ENCODE measurements around the gene PTPN13.
A peak's percentile ranks its signal among the peaks of the same experiment; 100 is the strongest.

The PTPN13 gene

GRCh38 chr4:86778175-86778574 is 184.1 kb downstream of the PTPN13 start:
- no peak for DNase-seq
- no peak overlapping the region for H4K8ac ChIP-seq (ENCODE audit: low read depth, low read length)

GRCh38 chr4:86788826-86789225 is 194.7 kb downstream of the PTPN13 start:
- DNase-seq = peak; percentile 68
- Histone ChIP-seq H3K27me3 (ENCODE audit: insufficient read depth, low read length, poor library complexity) (no peaks in the 10 kb centered on the region), H3K79me2 (ENCODE audit: control insufficient read depth, insufficient read depth, low read length) (no peaks in the 10 kb centered on the region), H3K36me3 (ENCODE audit: control insufficient read depth, insufficient read depth, low read length) (peaks cover 2% of the 10 kb centered on the region), H3K18ac (ENCODE audit: low read length) (no peak overlapping the region), H4K5ac (ENCODE audit: low read length) (no peak overlapping the region), H4K8ac (ENCODE audit: low read depth, low read length) (no peak overlapping the region), H3K9ac (ENCODE audit: low read length) (no peak overlapping the region), H3K4me3 (ENCODE audit: low read length) (no peak overlapping the region), H3K23ac (ENCODE audit: low read length) (no peak overlapping the region), H2BK120ac (ENCODE audit: low read depth, low read length) (no peak overlapping the region), H3K56ac (ENCODE audit: low read length) (no peak overlapping the region), H3K4me2 (ENCODE audit: low read length) (no peak overlapping the region), H2BK5ac (ENCODE audit: low read length) (no peak overlapping the region), H2AK5ac (ENCODE audit: low read length) (no peak overlapping the region), H2BK15ac (replicated peaks; ENCODE audit: low read depth) (no peak overlapping the region), H3K79me1 (ENCODE audit: low read length) (no peaks in the 10 kb centered on the region), H3K4ac (ENCODE audit: low read depth, low read length) (no peak overlapping the region), H3K4me1 (ENCODE audit: control insufficient read depth, low read depth, low read length) (no peaks in the 10 kb centered on the region), H3K27ac (ENCODE audit: low read depth, low read length) (no peak overlapping the region)
- no CpG with 5 or more reads among the region's 2 CpGs for WGBS (ENCODE audit: extremely low coverage, insufficient coverage, low lambda C conversion rate)

More at GRCh38 chr4:86778175-86778574, 184.1 kb downstream of the PTPN13 start:
- Histone ChIP-seq H3K79me1 (ENCODE audit: low read length) (no peaks in the 10 kb centered on the region), H3K27me3 (ENCODE audit: insufficient read depth, low read length, poor library complexity) (no peaks in the 10 kb centered on the region), H3K56ac (ENCODE audit: low read length) (no peak overlapping the region), H3K18ac (ENCODE audit: low read length) (no peak overlapping the region), H3K4me3 (ENCODE audit: low read length) (no peak overlapping the region), H3K4me1 (ENCODE audit: control insufficient read depth, low read depth, low read length) (no peaks in the 10 kb centered on the region), H3K9ac (ENCODE audit: low read length) (no peak overlapping the region), H3K23ac (ENCODE audit: low read length) (no peak overlapping the region), H2BK15ac (replicated peaks; ENCODE audit: low read depth) (no peak overlapping the region), H3K4me2 (ENCODE audit: low read length) (no peak overlapping the region), H3K27ac (ENCODE audit: low read depth, low read length) (no peak overlapping the region), H3K36me3 (ENCODE audit: control insufficient read depth, insufficient read depth, low read length) (no peaks in the 10 kb centered on the region), H3K4ac (ENCODE audit: low read depth, low read length) (no peak overlapping the region), H2AK5ac (ENCODE audit: low read length) (no peak overlapping the region), H2BK5ac (ENCODE audit: low read length) (no peak overlapping the region), H3K79me2 (ENCODE audit: control insufficient read depth, insufficient read depth, low read length) (no peaks in the 10 kb centered on the region), H2BK120ac (ENCODE audit: low read depth, low read length) (no peak overlapping the region), H4K5ac (ENCODE audit: low read length) (no peak overlapping the region)
- WGBS (ENCODE audit: extremely low coverage, insufficient coverage, low lambda C conversion rate) = no CpG with 5 or more reads among the region's 4 CpGs

GRCh38 chr4:86791126-86791525 is 197.0 kb downstream of the PTPN13 start:
- no peak overlapping the region for H3K4me2 ChIP-seq (ENCODE audit: low read length)
- no peak overlapping the region for H4K8ac ChIP-seq (ENCODE audit: low read depth, low read length)
- H3K4me3 ChIP-seq (ENCODE audit: low read length) = no peak overlapping the region
- H2AK5ac ChIP-seq (ENCODE audit: low read length) = no peak overlapping the region
- H2BK5ac ChIP-seq (ENCODE audit: low read length) = no peak overlapping the region
- no peak overlapping the region for H3K4ac ChIP-seq (ENCODE audit: low read depth, low read length)
- H3K79me2 ChIP-seq (ENCODE audit: control insufficient read depth, insufficient read depth, low read length) = no peaks in the 10 kb centered on the region
- no peak overlapping the region for H4K5ac ChIP-seq (ENCODE audit: low read length)
- H3K9ac ChIP-seq (ENCODE audit: low read length) = no peak overlapping the region
- peaks cover 2% of the 10 kb centered on the region for H3K36me3 ChIP-seq (ENCODE audit: control insufficient read depth, insufficient read depth, low read length)
- no peak overlapping the region for H3K23ac ChIP-seq (ENCODE audit: low read length)
- H3K27ac ChIP-seq (ENCODE audit: low read depth, low read length) = no peak overlapping the region
- no CpG with 5 or more reads among the region's 8 CpGs for WGBS (ENCODE audit: extremely low coverage, insufficient coverage, low lambda C conversion rate)
- no peaks in the 10 kb centered on the region for H3K4me1 ChIP-seq (ENCODE audit: control insufficient read depth, low read depth, low read length)
- H3K18ac ChIP-seq (ENCODE audit: low read length) = no peak overlapping the region
- no peak overlapping the region for H2BK15ac ChIP-seq (replicated peaks; ENCODE audit: low read depth)
- no peaks in the 10 kb centered on the region for H3K79me1 ChIP-seq (ENCODE audit: low read length)
- H3K27me3 ChIP-seq (ENCODE audit: insufficient read depth, low read length, poor library complexity) = no peaks in the 10 kb centered on the region
- DNase-seq = peak; percentile 81
- no peak overlapping the region for H2BK120ac ChIP-seq (ENCODE audit: low read depth, low read length)
- no peak overlapping the region for H3K56ac ChIP-seq (ENCODE audit: low read length)

- H2AK5ac ChIP-seq (ENCODE audit: low read length) = no peak overlapping the region
- H3K9ac ChIP-seq (ENCODE audit: low read length) = no peak overlapping the region
- no CpG with 5 or more reads among the region's 3 CpGs for WGBS (ENCODE audit: extremely low coverage, insufficient coverage, low lambda C conversion rate)
- H3K36me3 ChIP-seq (ENCODE audit: control insufficient read depth, insufficient read depth, low read length) = no peaks in the 10 kb centered on the region
- no peak overlapping the region for H4K5ac ChIP-seq (ENCODE audit: low read length)
- no peak overlapping the region for H3K56ac ChIP-seq (ENCODE audit: low read length)
- no peak overlapping the region for H4K8ac ChIP-seq (ENCODE audit: low read depth, low read length)
- no peak overlapping the region for H2BK15ac ChIP-seq (replicated peaks; ENCODE audit: low read depth)
- no peak for DNase-seq
- H2BK120ac ChIP-seq (ENCODE audit: low read depth, low read length) = no peak overlapping the region
- no peaks in the 10 kb centered on the region for H3K27me3 ChIP-seq (ENCODE audit: insufficient read depth, low read length, poor library complexity)
- no peak overlapping the region for H3K27ac ChIP-seq (ENCODE audit: low read depth, low read length)
- H3K4ac ChIP-seq (ENCODE audit: low read depth, low read length) = no peak overlapping the region
- H3K79me1 ChIP-seq (ENCODE audit: low read length) = no peaks in the 10 kb centered on the region
- H3K4me2 ChIP-seq (ENCODE audit: low read length) = no peak overlapping the region
- no peak overlapping the region for H3K18ac ChIP-seq (ENCODE audit: low read length)
- no peak overlapping the region for H3K23ac ChIP-seq (ENCODE audit: low read length)
- H3K4me1 ChIP-seq (ENCODE audit: control insufficient read depth, low read depth, low read length) = no peaks in the 10 kb centered on the region
- no peaks in the 10 kb centered on the region for H3K79me2 ChIP-seq (ENCODE audit: control insufficient read depth, insufficient read depth, low read length)
- no peak overlapping the region for H3K4me3 ChIP-seq (ENCODE audit: low read length)
- H2BK5ac ChIP-seq (ENCODE audit: low read length) = no peak overlapping the region
Measured at GRCh38 chr4:86809809-86810208, 215.7 kb downstream of the PTPN13 start.

GRCh38 chr4:86810847-86811246 is 216.7 kb downstream of the PTPN13 start:
- Histone ChIP-seq H3K4me3 (ENCODE audit: low read length) (no peak overlapping the region), H4K5ac (ENCODE audit: low read length) (no peak overlapping the region), H3K36me3 (ENCODE audit: control insufficient read depth, insufficient read depth, low read length) (no peaks in the 10 kb centered on the region), H4K8ac (ENCODE audit: low read depth, low read length) (no peak overlapping the region), H3K27ac (ENCODE audit: low read depth, low read length) (no peak overlapping the region), H3K56ac (ENCODE audit: low read length) (no peak overlapping the region), H3K23ac (ENCODE audit: low read length) (no peak overlapping the region), H3K27me3 (ENCODE audit: insufficient read depth, low read length, poor library complexity) (no peaks in the 10 kb centered on the region), H3K9ac (ENCODE audit: low read length) (no peak overlapping the region), H2BK15ac (replicated peaks; ENCODE audit: low read depth) (no peak overlapping the region), H3K18ac (ENCODE audit: low read length) (no peak overlapping the region), H2BK120ac (ENCODE audit: low read depth, low read length) (no peak overlapping the region), H3K79me1 (ENCODE audit: low read length) (no peaks in the 10 kb centered on the region), H2BK5ac (ENCODE audit: low read length) (no peak overlapping the region), H3K79me2 (ENCODE audit: control insufficient read depth, insufficient read depth, low read length) (no peaks in the 10 kb centered on the region), H3K4ac (ENCODE audit: low read depth, low read length) (no peak overlapping the region), H2AK5ac (ENCODE audit: low read length) (no peak overlapping the region), H3K4me2 (ENCODE audit: low read length) (no peak overlapping the region), H3K4me1 (ENCODE audit: control insufficient read depth, low read depth, low read length) (no peaks in the 10 kb centered on the region)
- WGBS (ENCODE audit: extremely low coverage, insufficient coverage, low lambda C conversion rate) = no CpG with 5 or more reads among the region's 3 CpGs
- no peak for DNase-seq

- no peak overlapping the region for H3K56ac ChIP-seq (ENCODE audit: low read length)
- H2BK15ac ChIP-seq (replicated peaks; ENCODE audit: low read depth) = no peak overlapping the region
- no peak for DNase-seq
- H3K36me3 ChIP-seq (ENCODE audit: control insufficient read depth, insufficient read depth, low read length) = no peaks in the 10 kb centered on the region
- WGBS (ENCODE audit: extremely low coverage, insufficient coverage, low lambda C conversion rate) = no CpG with 5 or more reads among the region's 1 CpG
- H3K23ac ChIP-seq (ENCODE audit: low read length) = no peak overlapping the region
- H4K8ac ChIP-seq (ENCODE audit: low read depth, low read length) = no peak overlapping the region
- no peaks in the 10 kb centered on the region for H3K27me3 ChIP-seq (ENCODE audit: insufficient read depth, low read length, poor library complexity)
- H3K18ac ChIP-seq (ENCODE audit: low read length) = no peak overlapping the region
- no peaks in the 10 kb centered on the region for H3K79me2 ChIP-seq (ENCODE audit: control insufficient read depth, insufficient read depth, low read length)
- H2AK5ac ChIP-seq (ENCODE audit: low read length) = no peak overlapping the region
- no peak overlapping the region for H2BK5ac ChIP-seq (ENCODE audit: low read length)
- H4K5ac ChIP-seq (ENCODE audit: low read length) = no peak overlapping the region
- H3K27ac ChIP-seq (ENCODE audit: low read depth, low read length) = no peak overlapping the region
- no peak overlapping the region for H3K4me2 ChIP-seq (ENCODE audit: low read length)
- H3K4me3 ChIP-seq (ENCODE audit: low read length) = no peak overlapping the region
- H3K4ac ChIP-seq (ENCODE audit: low read depth, low read length) = no peak overlapping the region
- peaks cover 3% of the 10 kb centered on the region for H3K4me1 ChIP-seq (ENCODE audit: control insufficient read depth, low read depth, low read length)
- no peak overlapping the region for H3K9ac ChIP-seq (ENCODE audit: low read length)
- no peak overlapping the region for H2BK120ac ChIP-seq (ENCODE audit: low read depth, low read length)
- H3K79me1 ChIP-seq (ENCODE audit: low read length) = no peaks in the 10 kb centered on the region
Measured at GRCh38 chr4:86815653-86816052, 221.5 kb downstream of the PTPN13 start.
